Keratinocyte (primary cell): ENCODE results near the gene POLK. TPM values are rescaled to one million over a fixed set of nuclear protein-coding genes. Genes with fewer than 3 reads are reported as not detected.

Source experiments
- DNase-seq: peaks from one replicate; pipeline ENCODE4 v3.0.0-alpha.2; 2011; ENCODE audit warnings: low read depth, missing footprints, low spot score
- FAIRE-seq: peaks from 2 replicates; lab custom pipeline; 2011; peaks lifted over from hg19 to GRCh38; lab: Jason Lieb, UNC
- H2AFZ ChIP-seq: 2 replicates; pipeline ENCODE4 v1.6.0; 2012; ENCODE audit warnings: low read length, control low read depth, inconsistent platforms; ENCODE audit not compliant: control insufficient read depth
- H3K27ac ChIP-seq: 2 replicates; pipeline ENCODE4 v1.5.1; 2011; ENCODE audit warnings: low read length; ENCODE audit not compliant: control insufficient read depth, insufficient read depth
- H3K27me3 ChIP-seq: 3 replicates; pipeline ENCODE4 v1.6.0; 2011; ENCODE audit warnings: low read length; ENCODE audit not compliant: control insufficient read depth, insufficient read depth; ENCODE audit errors: extremely low read depth
- H3K36me3 ChIP-seq, 2 experiments: 2 replicates in 1 of 2; 3 replicates in 1 of 2; pipeline ENCODE4 v1.5.1; 2011; ENCODE audit warnings: low read length in 2 of 2, mild to moderate bottlenecking in 1 of 2; ENCODE audit not compliant: control insufficient read depth in 2 of 2, insufficient read depth in 2 of 2; ENCODE audit errors: extremely low read depth in 1 of 2
- H3K4me1 ChIP-seq: 3 replicates; pipeline ENCODE4 v1.5.1; 2011; ENCODE audit warnings: low read length; ENCODE audit not compliant: control insufficient read depth, insufficient read depth; ENCODE audit errors: extremely low read depth
- H3K4me2 ChIP-seq: 3 replicates; pipeline ENCODE4 v1.6.0; 2011; ENCODE audit warnings: low read depth, low read length; ENCODE audit not compliant: control insufficient read depth, insufficient read depth; ENCODE audit errors: extremely low read depth
- H3K4me3 ChIP-seq, 3 experiments: fragments of 200-600 bp in 1 of 3; sonication (generic) in 1 of 3; 2 replicates in 2 of 3; 3 replicates in 1 of 3; pipeline ENCODE4 v1.5.1; 2011 to 2016; ENCODE audit warnings: low read length in 3 of 3, mild to moderate bottlenecking in 3 of 3, control low read depth in 2 of 3, inconsistent platforms in 1 of 3, low read depth in 1 of 3, mixed read lengths in 1 of 3, mixed run types in 1 of 3, moderate library complexity in 1 of 3; ENCODE audit not compliant: control insufficient read depth in 2 of 3, insufficient read depth in 2 of 3; ENCODE audit errors: extremely low read depth in 1 of 3
- H3K79me2 ChIP-seq: 2 replicates; pipeline ENCODE4 v1.6.0; 2012; ENCODE audit warnings: low read length; ENCODE audit not compliant: control insufficient read depth, insufficient read depth
- H3K9ac ChIP-seq: 3 replicates; pipeline ENCODE4 v1.6.0; 2011; ENCODE audit warnings: low read length; ENCODE audit not compliant: control insufficient read depth, insufficient read depth; ENCODE audit errors: extremely low read depth
- H3K9me1 ChIP-seq: 3 replicates; pipeline ENCODE4 v1.6.0; 2011; ENCODE audit warnings: low read length; ENCODE audit not compliant: control insufficient read depth, insufficient read depth; ENCODE audit errors: extremely low read depth
- H3K9me3 ChIP-seq: 2 replicates; pipeline ENCODE4 v1.5.1; 2012; ENCODE audit warnings: low read depth, low read length; ENCODE audit not compliant: control insufficient read depth
- H4K20me1 ChIP-seq: 3 replicates; pipeline ENCODE4 v1.6.0; 2011; ENCODE audit warnings: low read length; ENCODE audit not compliant: control insufficient read depth, insufficient read depth; ENCODE audit errors: extremely low read depth
- EZH2 ChIP-seq: IDR thresholded peaks from one replicate; pipeline ENCODE4 v1.6.1; 2012; ENCODE audit warnings: inconsistent platforms, mild to moderate bottlenecking, low read length, moderate library complexity
- dilution Hi-C: fragments of 300-500 bp; cut with MboI; formaldehyde crosslinking; loops from one replicate; pipeline ENCODE4 v1.7.0; 2020; ENCODE audit warnings: low sequenced_read_pairs; ENCODE audit not compliant: extremely low pct_ligation_motif_present
- polyA plus RNA-seq, 5 experiments: library from polyadenylated mRNA; depleted of rRNA in 3 of 5; stranded (reverse) in 3 of 5; stranded (forward) in 1 of 5; unstranded in 1 of 5; fragments of >200 nt; gene quantifications; 1 replicate in 1 of 5; 2 replicates in 3 of 5; 3 replicates in 1 of 5; pipeline versions ENCODE4 v1.2.1 to v1.2.3, GENCODE V29; 2011 to 2012; ENCODE audit warnings: missing spikeins in 2 of 5, low read depth in 1 of 5, low replicate concordance in 1 of 5
- TF ChIP-seq, protein P1 (sequence below), 3 experiments: IDR thresholded peaks in 1 of 3; conservative IDR thresholded peaks in 1 of 3; optimal IDR thresholded peaks in 1 of 3; 2 replicates in 2 of 3; 3 replicates in 1 of 3; pipeline versions ENCODE3 to v1.5.1; 2011; ENCODE audit warnings: low read length in 3 of 3, mild to moderate bottlenecking in 3 of 3, moderate library complexity in 2 of 3, control low read depth in 1 of 3, inconsistent platforms in 1 of 3; ENCODE audit not compliant: insufficient read depth in 2 of 3; ENCODE audit errors: extremely low read depth in 1 of 3

Gene POLK
- polyA plus RNA-seq, 1 donor (not counting 4 experiments of a cell fraction or from before 2014, with no cell fraction given), result 25.8 TPM

DNA sequence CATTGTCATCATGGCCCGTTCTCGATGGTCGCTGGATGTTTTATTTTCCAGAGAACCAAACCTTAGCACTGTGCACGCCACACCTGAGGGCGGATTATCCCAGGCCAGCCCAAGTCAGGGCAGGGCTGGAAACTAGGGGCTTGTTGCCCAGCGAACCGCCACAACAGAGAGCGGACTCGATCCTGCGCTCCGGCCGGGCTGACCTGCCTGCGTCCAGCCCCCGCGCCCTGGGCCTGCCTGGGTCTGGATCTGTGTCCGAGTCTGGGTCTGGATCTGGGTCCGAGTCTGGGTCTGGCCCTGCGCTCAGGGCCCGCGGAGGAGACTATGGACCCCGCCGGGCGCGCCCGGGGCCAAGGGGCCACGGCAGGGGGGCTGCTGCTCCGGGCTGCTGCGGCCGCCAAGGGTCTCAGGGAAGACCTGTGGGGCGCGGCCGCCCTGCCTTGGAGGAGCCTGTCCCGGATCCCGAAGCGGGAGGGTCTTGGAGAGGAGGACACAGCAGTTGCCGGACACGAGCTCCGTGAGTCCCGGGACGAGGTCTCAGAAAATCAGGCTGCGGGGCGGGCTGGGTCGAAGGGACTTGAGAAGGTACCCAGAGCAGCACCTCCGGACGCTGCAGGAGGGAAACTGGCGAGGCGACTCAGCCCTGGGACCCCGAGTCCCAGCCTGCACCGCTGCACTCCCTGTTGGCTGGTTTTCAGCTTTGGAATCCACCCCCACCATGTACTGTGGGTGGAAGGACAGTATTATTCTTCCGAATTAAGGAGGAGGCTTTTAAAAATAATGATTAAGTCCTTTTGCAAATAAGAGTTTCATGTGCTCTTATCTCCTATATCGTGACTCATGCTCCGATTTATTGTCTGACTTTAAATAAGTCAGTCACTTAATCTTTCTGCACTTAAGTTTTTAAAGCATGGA is 99.9 kb downstream of the POLK start, which contains the start of gene ANKDD1B:
Gene ANKDD1B, plus strand, starts transcription at position 143 of the 915 bp plus-strand sequence. Its CDS starts 182 bp downstream, at position 325.
- Histone ChIP-seq H3K36me3 (no peaks in the 10 kb centered on the region), H3K4me3 (peak within 1 kb of the TSS; percentile 29 to 73 (median 39)), H3K27ac (peak within 1 kb of the TSS; percentile 16), H3K27me3 (no peaks in the 10 kb centered on the region), H3K9ac (peak within 1 kb of the TSS; percentile 58), H4K20me1 (no peaks in the 10 kb centered on the region), H3K79me2 (no peaks in the 10 kb centered on the region), H2AFZ (peak within 1 kb of the TSS; percentile 76), H3K4me2 (peak within 1 kb of the TSS; percentile 79), H3K4me1 (peaks cover 21% of the 10 kb centered on the region), H3K9me1 (no peaks in the 10 kb centered on the region), H3K9me3 (no peaks in the 10 kb centered on the region)
- DNase-seq (peak; percentile 49), FAIRE-seq (no peak)
- dilution Hi-C loops, result no loop called here
- TF ChIP-seq EZH2, result no peak
- TF ChIP-seq, protein P1, sequence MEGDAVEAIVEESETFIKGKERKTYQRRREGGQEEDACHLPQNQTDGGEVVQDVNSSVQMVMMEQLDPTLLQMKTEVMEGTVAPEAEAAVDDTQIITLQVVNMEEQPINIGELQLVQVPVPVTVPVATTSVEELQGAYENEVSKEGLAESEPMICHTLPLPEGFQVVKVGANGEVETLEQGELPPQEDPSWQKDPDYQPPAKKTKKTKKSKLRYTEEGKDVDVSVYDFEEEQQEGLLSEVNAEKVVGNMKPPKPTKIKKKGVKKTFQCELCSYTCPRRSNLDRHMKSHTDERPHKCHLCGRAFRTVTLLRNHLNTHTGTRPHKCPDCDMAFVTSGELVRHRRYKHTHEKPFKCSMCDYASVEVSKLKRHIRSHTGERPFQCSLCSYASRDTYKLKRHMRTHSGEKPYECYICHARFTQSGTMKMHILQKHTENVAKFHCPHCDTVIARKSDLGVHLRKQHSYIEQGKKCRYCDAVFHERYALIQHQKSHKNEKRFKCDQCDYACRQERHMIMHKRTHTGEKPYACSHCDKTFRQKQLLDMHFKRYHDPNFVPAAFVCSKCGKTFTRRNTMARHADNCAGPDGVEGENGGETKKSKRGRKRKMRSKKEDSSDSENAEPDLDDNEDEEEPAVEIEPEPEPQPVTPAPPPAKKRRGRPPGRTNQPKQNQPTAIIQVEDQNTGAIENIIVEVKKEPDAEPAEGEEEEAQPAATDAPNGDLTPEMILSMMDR (optimal IDR thresholded peaks at IDR 0.05 in 1 of 3, IDR thresholded peaks at IDR 0.05 in 1 of 3, conservative IDR thresholded peaks at IDR 0.05 in 1 of 3; ENCODE audit: extremely low read depth in 1 of 3, insufficient read depth in 2 of 3, low read length in 3 of 3), result no peak

DNA sequence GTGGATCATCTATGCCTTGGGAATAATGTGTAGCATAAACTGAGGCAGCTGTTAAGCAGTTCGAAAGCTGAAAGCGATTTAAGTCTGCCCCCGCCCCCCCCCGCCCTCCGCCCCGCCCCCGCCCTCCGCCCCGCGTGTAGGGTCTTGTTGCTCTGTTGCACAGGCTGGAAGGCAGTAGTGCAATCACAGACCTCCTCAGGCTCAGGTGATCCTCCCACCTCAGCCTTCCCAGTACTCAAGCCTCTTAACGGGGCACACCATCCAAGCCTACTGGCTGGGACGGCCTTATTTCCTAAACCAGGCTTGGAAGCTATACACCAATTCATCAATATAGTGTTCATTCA is 100.5 kb downstream of the POLK start:
- H2AFZ ChIP-seq, result no peak overlapping the region
- H3K27ac ChIP-seq, result peak overlapping the region; percentile 16
- peak overlapping the region; percentile 79 for H3K4me2 ChIP-seq
- H3K9me3 ChIP-seq, result no peaks in the 10 kb centered on the region
- peaks cover 24% of the 10 kb centered on the region for H3K4me1 ChIP-seq
- no peaks in the 10 kb centered on the region for H3K79me2 ChIP-seq
- H3K4me3 ChIP-seq, result peak overlapping the region in 2 of 3 experiments; percentile 39 to 73
- H3K36me3 ChIP-seq, result no peaks in the 10 kb centered on the region
- dilution Hi-C loops, result no loop called here
- H3K9me1 ChIP-seq, result no peaks in the 10 kb centered on the region
- FAIRE-seq (no peak), DNase-seq (no peak)
- no peak for TF ChIP-seq EZH2
- TF ChIP-seq, protein P1 (optimal IDR thresholded peaks at IDR 0.05 in 1 of 3, IDR thresholded peaks at IDR 0.05 in 1 of 3, conservative IDR thresholded peaks at IDR 0.05 in 1 of 3; ENCODE audit: extremely low read depth in 1 of 3, insufficient read depth in 2 of 3, low read length in 3 of 3), result no peak
- H4K20me1 ChIP-seq, result no peaks in the 10 kb centered on the region
- H3K27me3 ChIP-seq, result no peaks in the 10 kb centered on the region
- peak overlapping the region; percentile 58 for H3K9ac ChIP-seq
